Kidney (tissue), 14 donors: ENCODE data around the gene PRUNE2. TPM values are rescaled to one million over a fixed set of nuclear protein-coding genes. Genes with fewer than 3 reads are reported as not detected.

ENCODE experiments used
- DNase-seq, 5 donors: peaks; one replicate each; pipeline ENCODE4 v3.0.0-alpha.2; 2013 to 2020
- FAIRE-seq: peaks from 2 replicates; lab custom pipeline; 2012; peaks lifted over from hg19 to GRCh38; lab: Jason Lieb, UNC
- H3K27ac ChIP-seq, 2 donors: one replicate each; pipeline ENCODE4 v1.7.0; 2013; ENCODE audit warnings: low read depth in 2 of 2, low read length in 2 of 2, inconsistent platforms in 1 of 2
- H3K27me3 ChIP-seq: one replicate; pipeline ENCODE4 v1.7.1; 2013; ENCODE audit warnings: low read length, inconsistent platforms; ENCODE audit not compliant: control insufficient read depth, insufficient read depth
- H3K36me3 ChIP-seq, 3 donors: one replicate each; pipeline versions ENCODE4 v1.7.0 to v1.7.1; 2013; ENCODE audit warnings: low read length in 3 of 3, control low read depth in 1 of 3, inconsistent platforms in 1 of 3; ENCODE audit not compliant: insufficient read depth in 3 of 3, control insufficient read depth in 2 of 3
- H3K4me1 ChIP-seq, 3 donors: one replicate each; pipeline versions ENCODE4 v1.7.0 to v1.7.1; 2013; ENCODE audit warnings: low read length in 3 of 3, inconsistent platforms in 1 of 3, low read depth in 1 of 3; ENCODE audit not compliant: control insufficient read depth in 2 of 3, insufficient read depth in 2 of 3
- H3K4me3 ChIP-seq, 3 donors: one replicate each; pipeline versions ENCODE4 v1.7.0 to v1.8.1; 2013; ENCODE audit warnings: low read length in 3 of 3, control low read depth in 1 of 3, inconsistent platforms in 1 of 3
- H3K9ac ChIP-seq, 3 donors: one replicate each; pipeline versions ENCODE4 v1.7.0 to v1.7.1; 2013; ENCODE audit warnings: low read length in 3 of 3, control low read depth in 1 of 3, inconsistent platforms in 1 of 3
- H3K9me3 ChIP-seq, 3 donors: one replicate each; pipeline versions ENCODE4 v1.7.0 to v1.7.1; 2013; ENCODE audit warnings: low read length in 3 of 3, control low read depth in 1 of 3, inconsistent platforms in 1 of 3; ENCODE audit not compliant: control insufficient read depth in 2 of 3, insufficient read depth in 1 of 3
- CTCF ChIP-seq: IDR thresholded peaks from 3 replicates; pipeline ENCODE4 v1.5.1; 2012; ENCODE audit warnings: mild to moderate bottlenecking, moderate library complexity, borderline replicate concordance; ENCODE audit not compliant: insufficient read depth; ENCODE audit errors: extremely low read depth
- intact Hi-C: fragments of 100-400 bp; cut with DNase I; formaldehyde crosslinking; loops from one replicate; pipeline ENCODE4 v1.11.1; 2022
- polyA plus RNA-seq: library from polyadenylated mRNA; stranded (reverse); fragments of 350-450 nt; fragmentation: Illumina TruSeq; extraction: RNeasy Lipid Tissue Mini Kit (QIAGEN cat#74804); gene quantifications from one replicate; pipeline ENCODE4 v1.2.3, GENCODE V29; 2014; ENCODE audit warnings: low read depth, low replicate concordance; ENCODE audit not compliant: insufficient read depth
- total RNA-seq: library from RNA; stranded (reverse); fragmentation: NEBNext Ultra II Directional; extraction: Animal tissue kit (Norgen Biotek cat#: 25700); gene quantifications from one replicate; pipeline ENCODE4 v1.2.1, GENCODE V29; 2021
- donor health status: control.
- donor health status: control.
- donor health status: control.
- donor health status: control.
- donor health status: control.
- donor health status: DM: yes; HTN: yes; CAD: no.
- donor health status: Normal renal cell carcinoma (clear cell type).

Gene PRUNE2
- total and polyA plus RNA-seq, 2 donors from 2014 or later, result 12.6 to 65.1 TPM

GRCh38 chr9:76620581-76620980, 285.3 kb downstream of the PRUNE2 start:
- FAIRE-seq (no peak), DNase-seq (no peak)
- Histone ChIP-seq H3K4me3 (no peak overlapping the region), H3K9me3 (no peaks in the 10 kb centered on the region), H3K4me1 (no peaks in the 10 kb centered on the region), H3K27me3 (no peaks in the 10 kb centered on the region), H3K9ac (no peak overlapping the region), H3K36me3 (no peaks in the 10 kb centered on the region), H3K27ac (no peak overlapping the region)
- TF ChIP-seq CTCF, result no peak
- intact Hi-C loops, result no loop called here

GRCh38 chr9:76619640-76620039, 286.3 kb downstream of the PRUNE2 start:
- Histone ChIP-seq H3K36me3 (no peaks in the 10 kb centered on the region), H3K27ac (no peak overlapping the region), H3K4me1 (no peaks in the 10 kb centered on the region), H3K27me3 (no peaks in the 10 kb centered on the region), H3K9me3 (no peaks in the 10 kb centered on the region), H3K4me3 (no peak overlapping the region), H3K9ac (no peak overlapping the region)
- no peak for FAIRE-seq
- no peak for TF ChIP-seq CTCF
- DNase-seq, result no peak
- intact Hi-C loops, result no loop called here

- DNase-seq (no peak), FAIRE-seq (no peak)
- no peaks in the 10 kb centered on the region for H3K9me3 ChIP-seq
- no peak overlapping the region for H3K9ac ChIP-seq
- TF ChIP-seq CTCF, result no peak
- H3K4me3 ChIP-seq, result no peak overlapping the region
- H3K27me3 ChIP-seq, result no peaks in the 10 kb centered on the region
- H3K36me3 ChIP-seq, result no peaks in the 10 kb centered on the region
- H3K4me1 ChIP-seq, result no peaks in the 10 kb centered on the region
- intact Hi-C loops, result no loop called here
- no peak overlapping the region for H3K27ac ChIP-seq
Observed at GRCh38 chr9:76619197-76619596, 286.7 kb downstream of the PRUNE2 start.

GRCh38 chr9:76618762-76619161, 287.2 kb downstream of the PRUNE2 start:
- FAIRE-seq (no peak), DNase-seq (no peak)
- H3K9me3 ChIP-seq, result no peaks in the 10 kb centered on the region
- H3K4me3 ChIP-seq, result no peak overlapping the region
- H3K9ac ChIP-seq, result no peak overlapping the region
- intact Hi-C loops, result no loop called here
- H3K27ac ChIP-seq, result no peak overlapping the region
- TF ChIP-seq CTCF, result no peak
- H3K4me1 ChIP-seq, result no peaks in the 10 kb centered on the region
- no peaks in the 10 kb centered on the region for H3K36me3 ChIP-seq
- no peaks in the 10 kb centered on the region for H3K27me3 ChIP-seq
